NCI-H2081 (cell line): ENCODE measurements around the gene SOX2.
A peak's percentile ranks its signal among the peaks of the same experiment; 100 is the strongest.

Source experiments
- DNase-seq, 2 experiments: peaks; one replicate each; lab custom pipeline; 2025; lab: John Stamatoyannopoulos, UW

The SOX2 gene

GRCh38 chr3:181704421-181705085 is 7.2 kb upstream of the SOX2 start:
- no peak for DNase-seq

- DNase-seq: no peak
Measured at GRCh38 chr3:181705086-181705480, 6.6 kb upstream of the SOX2 start.

- no peak for DNase-seq
Measured at GRCh38 chr3:181707980-181708379, 3.7 kb upstream of the SOX2 start.

- DNase-seq: peak; percentile 92 to 96
Measured at GRCh38 chr3:181709537-181710279, 2.0 kb upstream of the SOX2 start.

- DNase-seq: peak; percentile 78 to 80
Measured at GRCh38 chr3:181710345-181711291, 1.1 kb upstream of the SOX2 start.

- DNase-seq: no peak
Measured at GRCh38 chr3:181712226-181712552, 464 bp downstream of the SOX2 start.

- DNase-seq: peak; percentile 87 to 90
Measured at GRCh38 chr3:181712553-181713279, 991 bp downstream of the SOX2 start.

- DNase-seq: peak; percentile 75 to 80
Measured at GRCh38 chr3:181713280-181713647, 1.5 kb downstream of the SOX2 start.

- DNase-seq: peak in 1 of 2 experiments; percentile 55
Measured at GRCh38 chr3:181713676-181714612, 2.2 kb downstream of the SOX2 start.

- peak; percentile 69 to 71 for DNase-seq
Measured at GRCh38 chr3:181715571-181716340, 4.0 kb downstream of the SOX2 start.

- DNase-seq: peak; percentile 56 to 62
Measured at GRCh38 chr3:181716966-181717365, 5.2 kb downstream of the SOX2 start.

- peak in 1 of 2 experiments; percentile 63 for DNase-seq
Measured at GRCh38 chr3:181717549-181718171, 5.9 kb downstream of the SOX2 start.

- no peak for DNase-seq
Measured at GRCh38 chr3:181718369-181718768, 6.6 kb downstream of the SOX2 start.

GRCh38 chr3:181718987-181719911 is 7.5 kb downstream of the SOX2 start:
- DNase-seq: peak; percentile 76 to 78

GRCh38 chr3:181719991-181720680 is 8.4 kb downstream of the SOX2 start:
- DNase-seq: peak; percentile 44 to 48

GRCh38 chr3:181721046-181721875 is 9.5 kb downstream of the SOX2 start:
- DNase-seq: no peak

GRCh38 chr3:181722156-181722555 is 10.4 kb downstream of the SOX2 start:
- DNase-seq: peak; percentile 95 to 98
